Choroid plexus epithelial cell (primary cell): ENCODE results near the gene COL19A1.

Experiments
- DNase-seq: peaks from one replicate; pipeline ENCODE4 v3.0.0-alpha.2; 2010; ENCODE audit warnings: low read depth
- H3K4me3 ChIP-seq: 2 replicates; pipeline ENCODE4 v1.5.1; 2011; ENCODE audit warnings: low read depth, mild to moderate bottlenecking, control low read depth, low read length, moderate library complexity
- CTCF ChIP-seq: conservative IDR thresholded peaks from 2 replicates; pipeline ENCODE4 v1.5.1; 2011; ENCODE audit warnings: low read depth, mild to moderate bottlenecking, control low read depth, inconsistent platforms, low read length, moderate library complexity

The COL19A1 gene

GRCh38 chr6:70225055-70225454 lies 358.7 kb downstream of the COL19A1 start:
- DNase-seq = no peak
- no peak for TF ChIP-seq CTCF
- no peak overlapping the region for H3K4me3 ChIP-seq

GRCh38 chr6:70231311-70231710 lies 365.0 kb downstream of the COL19A1 start:
- DNase-seq = no peak
- TF ChIP-seq CTCF = no peak
- no peak overlapping the region for H3K4me3 ChIP-seq

DNA sequence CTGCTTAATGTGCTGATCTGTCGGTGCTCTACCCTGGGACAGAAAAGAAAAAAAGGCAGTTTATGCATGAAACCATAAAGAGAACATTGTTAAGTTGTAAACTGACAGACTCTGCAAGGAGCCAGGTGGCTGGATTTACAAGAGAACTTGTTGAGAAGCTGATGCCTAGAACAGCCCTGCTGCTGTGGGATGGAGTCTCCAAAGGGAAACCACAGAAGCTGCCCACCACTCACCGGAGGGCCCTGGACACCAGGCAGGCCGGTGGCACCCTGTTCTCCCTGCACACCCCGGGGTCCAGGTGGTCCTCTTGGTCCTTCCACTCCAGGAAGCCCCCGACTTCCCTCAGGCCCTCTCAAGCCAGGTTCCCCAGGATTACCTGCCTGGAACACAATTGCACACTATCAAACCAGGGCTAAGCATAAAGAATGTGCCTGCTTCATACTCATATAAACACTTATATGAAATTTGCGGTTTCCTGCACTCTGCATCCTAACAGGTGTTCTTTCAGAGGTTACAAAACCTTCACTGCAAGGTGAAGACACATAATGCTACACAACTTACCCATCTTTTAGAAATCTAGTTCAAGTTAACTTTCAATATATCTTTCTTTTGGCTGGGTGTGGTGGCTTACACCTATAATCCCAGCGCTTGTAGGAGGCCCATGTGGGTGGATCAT lies 368.3 kb downstream of the COL19A1 start:
- DNase-seq = no peak
- no peak for TF ChIP-seq CTCF
- H3K4me3 ChIP-seq = no peak overlapping the region

DNA sequence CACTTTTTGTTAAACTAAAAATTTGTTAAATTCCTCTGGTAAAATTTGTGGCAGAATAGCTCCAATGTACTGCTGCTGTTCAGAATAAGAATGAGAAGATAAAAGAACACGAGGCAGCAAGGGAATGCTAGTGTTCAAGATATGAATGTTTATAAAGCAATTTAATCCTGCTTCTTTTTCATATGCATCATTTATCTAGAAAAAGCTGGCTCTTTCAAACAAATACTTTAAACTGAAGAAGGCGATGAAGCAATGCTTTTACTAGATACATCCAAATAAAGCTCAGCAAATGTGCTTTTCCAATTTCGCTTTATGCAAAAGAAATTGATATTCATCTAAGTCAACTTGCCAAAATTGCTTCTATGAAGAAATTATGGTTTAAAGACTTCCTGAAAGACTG lies 370.0 kb downstream of the COL19A1 start:
- TF ChIP-seq CTCF = no peak
- DNase-seq = no peak
- H3K4me3 ChIP-seq = no peak overlapping the region

- no peak overlapping the region for H3K4me3 ChIP-seq
- no peak for TF ChIP-seq CTCF
- no peak for DNase-seq
These were observed 374.7 kb downstream of the COL19A1 start for GRCh38 chr6:70241031-70241430.

GRCh38 chr6:70241991-70242420 lies 375.6 kb downstream of the COL19A1 start:
- H3K4me3 ChIP-seq = no peak overlapping the region
- no peak for DNase-seq
- TF ChIP-seq CTCF = no peak

- TF ChIP-seq CTCF = no peak
These were observed 379.8 kb downstream of the COL19A1 start for GRCh38 chr6:70246118-70246517.

More at GRCh38 chr6:70246118-70246517, 379.8 kb downstream of the COL19A1 start:
- H3K4me3 ChIP-seq = no peak overlapping the region
- no peak for DNase-seq
